NCI-H1092 (cell line): ENCODE results near the gene SEC14L1.
"Not testable (repeated sequence)": the region's sequence is repeated elsewhere in the genome, so short reads cannot be mapped to it uniquely, and the experiment has no call there.

Experiments used
- DNase-seq: peaks from one replicate; lab custom pipeline; 2025; lab: John Stamatoyannopoulos, UW

Gene SEC14L1

DNA sequence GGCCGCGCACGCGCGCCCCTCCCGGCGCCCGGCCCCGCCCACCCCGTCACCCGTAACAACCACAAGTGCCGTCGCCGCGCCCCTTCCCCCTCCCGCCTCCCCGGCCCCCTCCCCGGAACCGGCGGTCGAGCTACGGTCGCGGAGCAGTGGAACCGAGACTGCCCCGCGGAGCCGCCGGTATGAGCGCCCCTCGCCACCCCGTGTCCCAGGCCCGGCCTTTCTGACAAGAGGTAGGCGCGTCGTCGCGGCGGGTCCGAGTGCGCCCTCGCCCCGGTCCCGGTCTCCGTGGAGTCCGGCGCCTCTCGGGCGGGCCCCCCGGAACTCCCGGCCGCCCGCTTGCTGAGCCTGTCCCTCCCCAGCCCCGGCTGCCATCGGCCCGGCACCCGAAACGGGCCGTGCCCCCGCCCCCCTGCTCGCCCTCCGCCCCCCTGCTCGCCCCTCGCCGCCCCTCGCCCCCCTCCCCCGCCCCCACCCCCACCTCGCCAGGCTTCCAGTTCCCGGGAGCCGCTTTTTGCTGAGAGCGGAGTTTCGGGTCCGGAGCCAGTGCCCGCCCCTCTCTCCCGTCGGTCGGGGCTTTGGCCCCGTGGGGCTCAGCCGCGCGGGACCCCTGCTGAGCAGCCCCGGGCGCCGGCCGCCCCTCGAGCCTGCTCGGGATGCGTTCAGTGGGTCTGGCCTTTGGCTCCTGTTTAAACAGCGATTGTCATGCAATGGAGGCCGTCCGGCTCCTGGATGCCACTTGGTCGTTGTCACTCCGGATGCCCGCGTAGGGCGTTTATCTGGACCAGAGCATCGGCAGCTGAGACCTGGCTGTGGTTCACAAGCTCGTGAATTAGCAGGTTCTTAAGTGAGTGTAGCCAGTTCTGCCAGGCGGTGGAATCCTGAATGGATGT is at the start of gene SEC14L1:
Gene SEC14L1 (plus strand): TSS at position 92 of the 890 bp plus-strand sequence. CDS start 2,628 bp downstream, outside the sequence.
- no peak for DNase-seq

DNA sequence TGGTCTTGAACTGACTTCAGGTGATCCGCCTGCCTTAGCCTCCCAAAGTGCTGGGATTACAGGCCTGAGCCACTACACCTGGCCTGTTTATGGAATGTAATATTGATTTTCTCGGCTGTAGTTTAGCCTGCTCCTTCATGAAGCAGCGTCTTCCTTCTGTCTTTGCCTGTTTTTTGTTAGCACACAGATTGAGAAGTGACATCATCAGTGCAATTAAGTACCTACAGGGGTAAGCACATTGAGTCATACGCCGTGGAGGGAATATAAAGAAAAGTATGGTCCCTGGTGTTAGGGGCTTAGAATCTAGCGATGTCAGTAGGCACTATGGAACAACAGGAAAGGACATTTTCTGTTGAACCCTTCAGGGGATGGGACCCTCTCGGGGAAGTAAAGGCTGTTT is 48.7 kb upstream of the SEC14L1 start:
- DNase-seq, result no peak

DNA sequence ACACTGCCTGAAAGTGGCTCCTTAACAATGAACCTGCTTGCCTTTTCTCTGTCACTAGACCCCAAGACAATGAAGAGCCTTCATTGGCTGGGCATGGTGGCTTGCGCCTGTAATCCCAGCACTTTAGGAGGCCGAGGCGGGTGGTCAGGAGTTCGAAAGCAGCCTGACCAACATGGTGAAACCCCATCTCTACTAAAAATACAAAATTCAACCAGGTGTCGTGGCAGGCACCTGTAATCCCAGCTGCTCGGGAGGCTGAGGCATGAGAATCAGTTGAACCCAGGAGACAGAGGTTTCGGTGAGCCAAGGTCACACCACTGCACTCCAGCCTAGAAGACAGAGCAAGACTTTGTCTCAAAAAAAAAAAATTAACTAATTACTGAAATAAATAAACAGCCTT is 45.3 kb upstream of the SEC14L1 start:
- no peak for DNase-seq

DNA sequence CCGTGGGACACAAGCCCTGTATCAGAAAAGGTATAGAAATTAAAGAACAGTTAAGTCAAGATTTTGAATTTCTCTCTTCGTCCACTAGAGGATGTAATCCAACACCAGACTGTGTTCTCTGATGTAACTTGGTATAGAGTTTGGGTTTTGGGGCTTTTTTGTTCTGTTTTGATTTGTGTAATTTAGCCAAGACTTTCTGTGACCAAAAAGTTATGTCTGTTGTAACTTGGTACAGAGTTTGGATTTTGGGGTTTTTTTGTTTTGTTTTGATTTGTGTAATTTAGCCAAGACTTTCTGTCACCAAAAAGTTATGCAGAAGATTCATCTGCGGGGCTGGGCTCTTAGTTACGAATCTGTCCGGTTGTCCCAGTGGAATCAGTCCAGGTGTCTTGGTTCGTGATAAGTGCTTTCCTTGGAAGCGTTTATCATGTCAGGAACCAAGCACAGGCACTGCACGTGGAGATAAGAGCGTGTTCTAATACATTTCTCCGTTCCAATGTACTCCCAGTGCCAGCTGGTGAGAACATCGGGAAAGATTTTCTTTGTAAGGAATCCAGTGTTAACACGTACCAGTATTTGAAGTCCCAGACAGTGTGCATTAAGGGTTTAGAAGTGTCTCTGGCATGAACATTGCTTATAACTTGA is 44.1 kb upstream of the SEC14L1 start:
- no peak for DNase-seq

DNA sequence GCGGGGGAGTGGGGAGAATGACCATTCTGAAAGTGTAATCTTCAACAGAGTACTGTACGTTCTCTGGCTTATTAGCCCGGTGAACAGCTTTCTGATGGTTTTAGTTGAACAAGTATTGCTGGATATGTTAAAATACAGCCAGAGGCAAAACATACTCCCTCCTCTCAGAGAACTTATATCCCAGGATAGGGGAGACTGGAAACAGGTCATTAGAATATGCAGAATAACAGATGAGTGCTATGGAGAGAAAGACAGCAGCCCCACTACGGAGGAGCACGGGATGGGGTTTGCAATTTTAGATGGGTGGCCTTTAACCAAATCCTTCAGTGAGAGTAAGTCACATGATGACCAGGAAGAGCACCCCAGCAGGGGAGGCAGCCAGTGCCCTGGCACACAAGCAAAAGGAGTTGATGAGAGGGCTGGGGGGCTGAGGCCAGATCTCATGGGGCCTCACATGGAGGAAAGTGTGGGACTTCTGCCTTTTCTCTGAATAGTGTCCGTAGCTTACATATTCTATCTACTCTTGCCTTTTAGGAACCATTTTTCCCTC is 43.1 kb upstream of the SEC14L1 start:
- DNase-seq, result no peak

DNA sequence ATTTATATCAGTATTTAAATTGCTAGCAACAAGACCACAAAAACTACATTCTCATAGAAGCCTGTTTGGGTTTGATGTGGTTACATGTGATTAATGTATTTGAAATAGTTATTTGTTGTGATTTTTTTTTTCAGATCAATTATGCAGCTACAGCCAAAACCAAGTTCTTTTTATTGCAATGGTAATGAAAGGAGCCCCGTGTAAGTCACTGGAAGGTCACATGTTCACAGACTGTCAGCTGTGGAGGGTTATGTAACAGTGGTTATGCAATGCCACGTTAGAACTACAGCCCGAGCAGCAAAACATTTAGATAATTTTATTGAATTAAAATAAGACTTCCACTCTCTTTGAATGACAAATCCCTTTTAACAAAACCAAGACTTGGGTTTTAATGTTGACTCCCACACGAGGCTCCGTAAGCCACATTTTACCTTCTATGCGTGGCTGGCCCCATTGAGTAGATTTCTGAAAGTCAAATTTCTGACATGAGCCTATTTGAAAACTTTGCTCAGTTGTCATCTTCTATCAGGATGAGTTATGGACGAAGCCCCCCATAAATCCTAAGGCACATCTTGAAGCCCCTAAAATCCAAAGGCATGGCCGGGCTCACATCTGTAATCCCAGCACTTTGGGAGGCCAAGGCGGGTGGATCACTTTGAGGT is 41.8 kb upstream of the SEC14L1 start:
- no peak for DNase-seq

DNA sequence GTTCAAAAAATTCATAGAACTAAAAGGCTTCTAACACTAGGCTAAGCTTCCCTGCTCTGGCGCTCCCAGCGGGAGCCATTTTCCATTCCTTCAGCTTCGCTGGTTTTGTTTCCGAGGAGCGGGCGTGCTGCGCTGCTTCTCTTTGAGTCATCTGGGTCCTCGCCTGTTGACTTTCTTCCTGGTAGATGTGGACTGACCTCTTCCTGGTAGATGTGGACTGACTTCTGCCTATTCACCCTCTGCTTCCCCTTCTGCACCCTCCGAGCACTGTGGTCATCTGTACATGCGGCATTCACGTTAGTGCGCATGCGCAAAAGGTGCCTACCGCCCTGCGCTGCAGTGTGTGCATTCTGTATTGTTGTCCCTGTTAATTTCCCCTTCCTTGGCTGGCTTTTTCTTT is 40.8 kb upstream of the SEC14L1 start:
- no peak for DNase-seq

DNA sequence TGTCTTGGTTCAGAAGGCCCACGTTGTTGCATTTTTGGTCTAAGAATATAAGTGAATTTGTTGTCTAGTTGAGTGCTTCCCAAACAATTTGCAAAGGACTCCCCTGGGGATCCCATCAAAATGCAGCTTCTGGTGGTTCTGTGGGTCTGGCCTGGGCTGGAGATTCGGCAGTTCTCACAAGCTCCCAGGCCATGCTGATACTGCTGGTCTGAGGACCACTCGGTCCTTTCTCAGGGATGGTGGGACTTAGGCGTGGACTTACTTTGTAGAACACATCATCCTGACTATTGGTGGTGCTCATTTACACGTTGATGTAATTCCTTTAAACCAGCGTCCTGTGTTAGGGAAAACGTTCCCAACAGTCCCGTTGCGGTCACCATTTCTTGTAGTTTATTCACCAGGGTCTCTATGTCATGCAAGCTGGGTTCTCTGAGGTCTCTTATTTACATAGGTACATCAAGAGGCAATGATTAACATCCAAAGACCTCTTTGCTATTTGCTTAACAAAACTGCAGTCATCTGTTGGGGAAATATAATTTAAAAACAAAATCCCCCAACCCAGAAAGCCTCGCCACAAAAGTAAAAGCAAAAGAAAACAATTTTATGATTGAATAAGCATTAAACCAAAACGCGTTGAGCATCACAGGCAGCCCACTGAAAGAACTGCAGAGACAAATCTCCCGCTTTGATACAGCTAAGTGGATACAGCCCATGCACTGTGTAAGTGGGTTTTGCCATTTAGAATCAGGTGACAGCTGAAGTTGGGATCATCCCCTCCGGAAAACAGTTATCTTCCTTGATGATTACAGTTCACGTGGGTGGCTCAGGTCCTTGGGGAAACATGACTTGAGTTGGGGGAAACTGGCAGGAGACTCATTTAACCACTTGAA is 39.0 kb upstream of the SEC14L1 start:
- DNase-seq, result no peak

DNA sequence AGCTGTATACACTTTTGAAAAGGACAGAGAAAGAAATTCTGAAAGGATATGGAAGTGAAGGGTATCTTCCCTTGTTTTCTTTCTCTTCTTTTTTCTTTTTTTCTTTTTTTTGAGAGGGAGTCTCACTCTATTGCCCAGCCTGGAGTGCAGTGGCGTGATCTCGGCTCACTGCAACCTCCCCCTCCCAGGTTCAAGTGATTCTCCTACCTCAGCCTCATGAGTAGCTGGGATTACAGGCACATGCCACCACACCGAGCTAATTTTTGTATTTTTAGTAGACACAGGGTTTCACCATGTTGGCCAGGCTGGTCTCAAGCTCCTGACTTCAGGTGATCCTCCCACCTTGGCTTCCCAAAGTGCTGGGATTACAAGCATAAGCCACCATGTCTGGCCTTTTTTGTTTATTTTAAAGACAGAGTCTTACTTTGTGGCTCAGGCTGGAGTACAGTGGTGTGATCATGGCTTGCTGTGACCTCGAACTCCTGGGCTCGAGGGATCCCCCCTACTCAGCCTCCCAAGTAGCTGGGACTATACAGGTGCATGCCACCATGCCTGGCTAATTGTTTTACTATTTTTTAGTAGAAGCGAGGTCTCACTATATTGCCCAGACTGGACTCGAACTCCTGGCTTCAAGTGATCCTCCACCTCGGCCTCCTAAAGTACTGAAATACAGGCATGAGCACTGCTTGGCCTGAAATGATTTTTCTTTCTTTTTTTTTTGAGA is 38.2 kb upstream of the SEC14L1 start:
- not testable (repeated sequence) for DNase-seq

DNA sequence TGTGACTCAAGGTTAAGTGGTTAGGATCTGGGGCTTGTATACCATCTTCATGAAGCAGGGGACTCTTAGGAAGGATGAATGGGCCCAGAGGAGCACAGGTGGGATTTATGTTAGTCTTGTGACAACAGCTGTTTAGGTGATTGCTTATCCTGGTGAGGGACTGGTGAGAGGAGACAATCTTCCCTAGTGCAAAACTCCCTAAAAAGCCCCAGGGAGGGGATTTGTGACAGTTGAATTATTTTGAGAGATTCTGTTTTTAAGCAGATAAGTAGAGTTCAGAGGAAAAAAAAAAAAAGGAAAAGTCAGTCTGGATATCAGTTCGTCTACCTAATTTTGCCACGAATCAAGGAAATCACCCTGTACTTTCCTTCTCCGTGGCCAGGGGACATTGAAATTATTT is 35.1 kb upstream of the SEC14L1 start:
- no peak for DNase-seq

DNA sequence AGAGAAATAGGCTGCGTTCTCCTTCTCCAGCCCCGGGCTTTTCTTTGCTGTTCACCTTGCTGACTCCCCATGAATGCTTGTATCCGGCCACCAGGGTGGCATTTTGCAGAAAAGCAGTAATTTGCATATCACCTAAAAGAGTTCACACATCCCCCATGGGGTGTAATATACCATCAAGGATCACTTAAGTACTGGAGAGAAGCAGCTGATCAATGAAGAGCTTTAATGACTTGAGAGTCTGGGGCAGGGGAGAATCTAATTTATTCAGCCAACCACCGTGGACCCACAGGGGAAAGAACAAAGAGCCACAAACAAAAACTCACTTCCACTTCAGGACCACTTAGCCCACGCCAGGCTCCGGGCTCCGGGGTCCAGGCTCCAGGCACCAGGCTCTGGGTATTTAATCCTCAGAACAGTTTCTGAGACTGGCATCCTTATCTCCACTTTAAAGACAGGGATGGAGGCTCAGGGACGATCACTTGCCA is 33.9 kb upstream of the SEC14L1 start:
- DNase-seq, result no peak

DNA sequence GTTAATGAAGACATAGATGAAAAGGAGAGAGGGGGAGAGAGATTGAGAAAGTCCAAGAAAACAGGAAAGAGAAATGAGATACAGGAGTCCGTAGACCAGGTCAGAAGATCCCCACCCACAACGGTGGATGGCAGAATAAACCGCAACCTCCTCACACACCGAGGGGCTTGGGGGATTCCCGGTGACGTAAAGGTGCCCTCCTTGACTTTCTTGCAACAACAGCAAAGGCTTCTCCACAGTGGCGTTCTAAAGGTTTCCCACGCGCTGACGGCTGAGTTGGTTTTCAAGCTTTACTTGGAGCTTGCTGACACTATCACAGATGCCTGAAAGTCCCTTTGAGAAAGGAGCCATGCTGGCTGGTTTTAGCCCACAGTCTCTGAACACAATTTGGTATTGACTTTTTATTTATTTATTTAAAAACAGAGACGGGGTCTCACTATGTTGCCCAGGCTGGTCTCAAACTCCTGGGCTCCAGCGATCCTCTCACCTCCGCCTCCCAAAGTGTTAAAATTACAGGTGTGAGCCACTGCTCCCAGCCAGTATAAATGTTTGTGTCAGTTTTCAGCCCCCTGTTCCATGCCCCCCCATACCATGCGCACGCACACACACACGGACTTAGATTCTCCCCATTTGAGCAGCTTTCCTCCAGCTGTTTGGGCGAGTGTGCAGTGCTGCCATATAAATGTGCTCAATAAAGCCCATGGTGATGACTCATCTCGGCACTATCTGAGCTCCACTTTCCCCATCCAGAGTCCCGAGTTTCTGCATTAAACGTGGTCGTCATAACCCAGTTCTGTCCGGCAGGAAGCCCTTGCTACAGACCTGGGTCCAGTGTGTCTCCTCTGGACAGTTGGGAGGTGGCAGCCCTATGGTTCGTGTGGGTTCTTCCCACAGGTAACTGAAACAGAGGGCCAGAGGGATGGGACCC is 33.0 kb upstream of the SEC14L1 start:
- DNase-seq, result no peak

DNA sequence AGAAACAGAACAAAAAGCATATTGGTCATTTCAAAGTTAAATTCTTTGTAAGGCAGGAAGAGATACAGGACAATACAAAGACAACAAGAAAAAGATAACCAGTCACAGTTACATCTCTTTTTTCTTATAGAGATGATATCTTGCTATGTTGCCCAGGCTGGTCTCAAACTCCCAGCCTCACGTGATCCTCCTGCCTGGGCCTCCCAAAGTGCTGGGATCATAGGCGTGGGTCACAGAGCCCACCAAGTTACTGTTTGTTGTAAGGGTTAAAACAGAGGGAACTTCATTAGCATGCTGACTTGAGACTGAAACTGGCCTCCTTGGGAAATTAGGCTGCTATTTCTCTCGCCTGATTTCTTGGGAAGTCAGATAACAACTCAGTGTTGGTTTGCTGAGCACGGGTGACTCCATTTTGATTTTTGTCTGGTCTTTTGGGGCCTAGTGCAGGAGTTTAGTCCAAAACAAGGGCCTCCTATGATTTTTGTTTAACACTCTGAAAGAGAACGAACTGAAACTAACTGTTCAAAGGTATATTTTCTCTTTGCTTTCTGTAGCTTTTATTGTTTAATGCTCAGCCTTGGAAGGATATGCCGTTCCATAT is 31.5 kb upstream of the SEC14L1 start:
- no peak for DNase-seq

DNA sequence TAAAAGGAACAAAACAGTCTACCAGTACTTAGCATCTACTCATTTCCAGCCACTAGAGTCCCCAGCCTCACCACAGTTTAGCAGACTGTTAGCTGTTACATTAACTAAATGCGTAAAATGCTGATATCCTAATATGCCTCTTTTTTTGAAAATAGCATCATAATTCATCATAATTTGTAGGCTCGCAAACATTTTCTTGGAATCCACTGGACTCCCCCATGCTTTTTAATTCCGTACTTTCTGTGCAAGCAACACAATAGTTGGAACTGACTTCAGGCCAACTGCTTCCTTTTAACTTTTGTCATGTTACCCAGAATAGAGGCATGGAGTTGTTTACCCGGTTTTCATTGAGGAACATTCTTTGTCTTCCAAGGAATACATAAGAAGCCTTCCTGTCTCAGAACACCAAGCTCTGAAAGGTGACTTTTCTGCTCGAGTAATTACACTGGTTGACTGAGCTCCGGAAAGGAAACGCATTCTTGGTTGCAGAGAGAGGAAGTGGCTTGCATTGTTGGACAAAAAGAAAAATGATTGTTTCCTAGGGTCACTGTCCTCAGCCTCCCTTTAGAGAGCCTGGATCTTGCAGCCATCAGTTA is 30.9 kb upstream of the SEC14L1 start:
- no peak for DNase-seq

DNA sequence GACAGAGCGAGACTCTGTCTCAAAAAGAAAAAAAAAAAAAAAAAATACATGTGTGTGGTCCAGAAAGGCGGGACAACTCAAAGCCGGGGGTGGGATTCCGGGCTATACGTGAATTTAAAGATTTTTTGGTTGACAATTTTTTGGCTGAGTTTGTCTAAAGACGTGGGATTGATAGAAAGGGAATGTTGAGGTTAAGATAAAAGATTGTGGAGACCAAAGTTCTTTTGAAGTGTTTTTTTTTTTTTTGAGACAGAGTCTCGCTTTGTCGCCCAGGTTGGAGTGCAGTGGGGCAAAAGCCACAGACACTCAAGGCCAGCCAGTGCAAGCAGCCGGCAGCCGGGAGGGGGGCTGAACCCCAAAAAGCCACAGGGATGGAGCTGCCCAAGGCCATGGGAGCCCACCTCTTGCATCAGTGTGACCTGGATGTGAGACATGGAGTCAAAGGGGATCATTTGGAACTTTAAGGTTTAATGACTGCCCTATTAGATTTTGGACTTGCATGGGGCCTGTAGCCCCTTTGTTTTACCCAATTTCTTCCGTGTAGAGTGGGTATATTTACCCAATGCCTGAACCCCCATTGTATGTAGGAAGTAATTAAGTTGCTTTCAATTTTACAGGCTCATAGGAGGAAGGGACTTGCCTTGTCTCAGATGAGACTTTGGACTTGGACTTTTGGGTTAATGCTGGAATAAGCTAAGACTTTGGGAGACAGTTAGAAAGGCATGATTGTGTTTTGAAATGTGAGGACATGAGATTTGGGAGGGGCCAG is 29.4 kb upstream of the SEC14L1 start:
- DNase-seq, result not testable (repeated sequence)

DNA sequence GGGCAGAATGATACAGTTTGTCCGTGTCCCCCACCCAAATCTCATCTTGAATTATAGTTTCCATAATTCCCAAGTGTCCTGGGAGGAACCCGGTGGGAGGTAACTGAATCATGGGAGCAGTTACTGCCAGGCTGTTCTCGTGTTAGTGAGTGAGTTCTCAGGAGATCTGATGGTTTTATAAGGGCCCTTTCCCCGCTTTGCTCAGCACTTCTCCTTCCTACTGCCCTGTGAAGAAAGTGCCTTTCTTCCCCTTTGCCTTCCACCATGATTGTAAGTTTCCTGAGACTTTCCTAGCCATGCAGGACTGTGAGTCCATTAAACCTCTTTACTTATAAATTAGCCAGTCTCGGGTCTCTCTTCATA is 28.9 kb upstream of the SEC14L1 start:
- DNase-seq, result no peak

DNA sequence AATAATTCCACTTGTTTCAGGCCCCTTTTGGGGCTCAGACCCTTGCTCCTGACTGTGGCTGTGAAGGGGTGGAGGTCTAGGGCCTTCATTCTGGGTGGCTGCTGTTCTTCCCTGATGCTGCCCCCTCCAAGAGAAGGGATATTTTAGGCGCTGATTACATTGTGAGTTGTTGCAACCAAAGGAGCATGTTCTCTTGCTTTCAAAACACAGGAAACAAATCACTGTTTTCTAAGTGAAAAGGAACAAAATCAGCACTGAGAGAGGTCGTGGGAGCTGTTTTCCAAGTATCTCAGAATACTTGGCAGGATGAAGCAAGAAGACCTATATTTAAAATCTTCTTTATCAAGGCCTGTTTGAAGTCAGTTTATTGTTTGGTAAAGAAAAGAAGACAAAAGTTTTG is 25.3 kb upstream of the SEC14L1 start:
- DNase-seq, result no peak

DNA sequence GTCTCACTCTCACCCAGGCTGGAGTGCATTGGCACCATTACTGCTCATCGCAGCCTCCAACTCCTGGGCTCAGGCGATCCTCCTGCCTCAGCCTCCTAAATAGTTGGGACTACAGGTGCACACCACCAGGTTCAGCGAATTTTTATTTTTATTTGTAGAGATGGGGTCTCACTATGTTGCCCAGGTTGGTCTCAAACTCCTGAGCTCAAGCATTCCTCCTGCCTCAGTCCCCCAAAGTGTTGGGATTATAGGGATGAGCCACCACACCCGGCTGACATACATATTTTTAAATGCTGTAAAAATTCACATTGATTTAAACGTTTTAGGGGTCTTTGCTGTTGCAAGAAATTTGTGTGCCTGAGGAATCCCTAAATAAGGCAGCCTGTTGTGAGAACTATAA is 24.8 kb upstream of the SEC14L1 start:
- DNase-seq, result no peak
